ENCODE data around the gene TSPO2.
A peak's percentile ranks its signal among the peaks of the same experiment; 100 is the strongest.

The TSPO2 gene

GRCh38 chr6:41077536-41077935, 35.3 kb downstream of the TSPO2 start:
- DNase-seq = no peak

GRCh38 chr6:41078101-41078500, 35.8 kb downstream of the TSPO2 start:
- DNase-seq = no peak

- DNase-seq = no peak
These were observed 36.8 kb downstream of the TSPO2 start for GRCh38 chr6:41079080-41079479.

DNA sequence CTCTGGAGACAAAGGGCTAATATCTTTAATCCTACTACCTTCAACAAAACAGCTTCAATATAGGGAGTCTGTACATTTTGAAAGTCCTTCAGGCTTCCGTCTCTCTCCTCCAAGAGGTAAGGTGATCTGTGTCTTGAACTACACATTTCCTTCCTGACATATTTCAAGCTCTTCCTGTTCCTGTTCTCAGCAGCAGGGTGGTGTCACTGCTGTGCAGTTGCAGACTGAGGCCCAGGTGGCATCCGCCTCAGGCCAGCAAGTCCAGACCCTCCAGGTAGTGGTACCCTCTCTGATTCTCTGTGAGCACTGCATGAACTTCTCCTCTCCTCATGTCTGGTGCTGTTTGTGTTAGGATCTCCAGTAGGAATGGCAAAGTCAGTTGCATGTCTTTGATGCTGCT, 38.4 kb downstream of the TSPO2 start:
- DNase-seq = peak; percentile 43

DNA sequence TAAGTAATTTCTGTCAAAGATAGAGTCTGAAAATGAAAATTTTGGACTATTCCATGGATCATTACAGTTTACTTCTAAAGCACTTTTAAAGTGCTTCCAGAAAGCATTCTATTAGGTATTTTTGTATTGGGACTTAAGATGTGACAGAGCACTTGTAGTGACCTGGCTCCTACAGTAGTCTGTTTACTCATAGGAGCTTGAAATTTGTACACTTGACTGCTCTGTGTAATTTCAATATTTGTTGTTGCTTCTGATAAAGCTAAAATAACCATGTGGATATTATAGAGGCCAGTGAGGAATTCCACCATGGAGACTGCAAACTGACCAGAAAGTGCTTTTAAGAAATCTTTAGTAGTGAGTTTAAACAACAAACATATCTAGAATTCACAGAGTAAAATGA, 40.8 kb downstream of the TSPO2 start:
- DNase-seq = no peak

DNA sequence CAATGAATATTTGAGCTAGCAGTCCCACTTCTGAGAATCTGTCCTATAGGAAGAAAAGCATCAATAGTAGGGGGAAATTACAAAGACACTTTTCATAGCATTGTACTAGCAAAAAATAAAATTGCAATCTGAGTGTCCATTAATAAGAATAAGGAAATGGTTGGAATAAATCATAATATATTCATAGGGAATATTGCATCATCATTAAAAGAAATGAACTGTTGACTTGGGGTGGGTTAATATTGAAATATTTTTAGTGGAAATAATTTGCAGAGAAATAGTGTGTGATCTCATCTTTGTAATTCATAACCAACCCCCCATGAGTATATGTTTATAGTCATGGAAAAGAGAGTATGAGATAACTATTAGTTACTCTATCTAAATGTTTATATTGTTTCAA, 42.9 kb downstream of the TSPO2 start:
- no peak for DNase-seq

DNA sequence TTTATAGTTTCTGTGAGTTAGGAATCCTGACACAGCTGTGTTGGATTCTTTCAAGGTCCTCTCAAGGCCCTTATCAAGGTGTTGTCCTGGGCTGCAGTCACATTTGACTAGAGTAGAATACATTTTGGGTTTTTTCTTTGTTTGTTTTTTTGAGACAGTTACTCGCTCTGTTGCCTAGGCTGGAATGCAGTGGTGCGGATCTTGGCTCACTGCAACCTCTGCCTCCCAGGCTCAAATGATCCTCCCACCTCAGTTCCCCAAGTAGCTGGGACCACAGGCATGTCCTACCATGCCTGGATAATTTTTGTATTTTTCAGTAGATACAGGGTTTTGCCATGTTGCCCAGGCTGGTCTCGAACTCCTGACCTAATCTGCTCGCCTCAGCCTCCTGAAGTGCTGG, 46.2 kb downstream of the TSPO2 start:
- no peak for DNase-seq

GRCh38 chr6:41090841-41091761, 48.8 kb downstream of the TSPO2 start:
- no peak for DNase-seq

DNA sequence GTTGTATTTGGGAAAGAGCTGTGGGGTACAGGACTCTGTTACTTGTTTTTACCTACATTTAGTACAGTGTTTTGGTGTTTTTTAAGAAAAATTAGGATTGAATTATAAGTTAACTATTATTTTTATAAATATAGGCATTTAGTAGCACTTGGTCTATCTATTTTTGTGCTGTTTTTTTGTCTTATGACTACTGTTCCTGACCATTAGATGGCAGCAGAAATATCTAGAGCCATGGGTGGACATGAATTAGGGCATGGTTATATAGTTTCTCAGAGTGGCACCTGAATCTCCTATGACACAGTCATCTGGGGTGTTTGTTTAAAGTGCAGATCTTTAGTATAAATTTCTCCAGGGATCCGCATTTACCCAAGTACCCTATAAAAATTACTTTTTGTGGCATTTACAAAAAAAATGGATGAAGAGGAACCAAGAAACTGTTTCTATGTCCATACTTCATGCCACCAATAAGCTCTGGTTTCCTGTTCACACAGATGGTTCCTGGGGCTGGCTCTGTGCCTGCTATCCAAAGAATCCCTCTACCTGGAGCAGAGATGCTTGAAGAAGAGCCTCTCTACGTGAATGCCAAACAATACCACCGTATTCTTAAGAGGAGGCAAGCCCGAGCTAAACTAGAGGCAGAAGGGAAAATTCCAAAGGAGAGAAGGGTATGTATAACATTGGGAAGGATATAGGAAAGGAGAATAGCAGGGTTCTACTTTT, 50.3 kb downstream of the TSPO2 start:
- peak; percentile 14 for DNase-seq

- DNase-seq = no peak
These were observed 51.5 kb downstream of the TSPO2 start for GRCh38 chr6:41093729-41094128.

Measured in CD4-positive, alpha-beta T cell treated with Interleukin-21 for 1 hour (primary cell).